Liver (tissue), 9 donors: ENCODE results near the gene ID3. TPM values are rescaled to one million over a fixed set of nuclear protein-coding genes. Genes with fewer than 3 reads are reported as not detected.

Experiments used
- DNase-seq: peaks from one replicate; pipeline ENCODE4 v3.0.0-alpha.2; 2017; ENCODE audit warnings: low spot score
- H3K27ac ChIP-seq, 2 donors: one replicate each; pipeline ENCODE4 v1.7.0; 2013; ENCODE audit warnings: inconsistent platforms in 2 of 2, low read length in 2 of 2, control low read depth in 1 of 2, low read depth in 1 of 2, mild to moderate bottlenecking in 1 of 2
- H3K27me3 ChIP-seq, 4 donors: one replicate each; pipeline versions ENCODE4 v1.6.1 to v1.7.0; 2013; ENCODE audit warnings: low read length in 3 of 4, inconsistent platforms in 1 of 4, mild to moderate bottlenecking in 1 of 4, moderate library complexity in 1 of 4; ENCODE audit not compliant: control insufficient read depth in 4 of 4, insufficient read depth in 4 of 4
- H3K36me3 ChIP-seq, 4 donors: one replicate each; pipeline versions ENCODE4 v1.6.1 to v1.7.0; 2013; ENCODE audit warnings: low read length in 3 of 4, mild to moderate bottlenecking in 3 of 4, low read depth in 1 of 4, moderate library complexity in 1 of 4; ENCODE audit not compliant: control insufficient read depth in 4 of 4, insufficient read depth in 3 of 4
- H3K4me1 ChIP-seq, 4 donors: one replicate each; pipeline versions ENCODE4 v1.6.1 to v1.7.0; 2013; ENCODE audit warnings: low read length in 3 of 4, mild to moderate bottlenecking in 3 of 4, moderate library complexity in 1 of 4; ENCODE audit not compliant: control insufficient read depth in 4 of 4, insufficient read depth in 4 of 4
- H3K4me3 ChIP-seq, 3 donors: one replicate each; pipeline versions ENCODE4 v1.6.1 to v1.7.0; 2013; ENCODE audit warnings: low read length in 3 of 3, control low read depth in 1 of 3, low read depth in 1 of 3, mild to moderate bottlenecking in 1 of 3
- H3K9ac ChIP-seq, 2 donors: one replicate each; pipeline ENCODE4 v1.7.0; 2013; ENCODE audit warnings: low read length in 2 of 2, mild to moderate bottlenecking in 2 of 2, moderate library complexity in 2 of 2, control low read depth in 1 of 2, low read depth in 1 of 2
- H3K9me3 ChIP-seq, 4 donors: one replicate each; pipeline versions ENCODE4 v1.6.1 to v1.7.0; 2013; ENCODE audit warnings: low read length in 3 of 4; ENCODE audit not compliant: control insufficient read depth in 4 of 4
- GABPA ChIP-seq, 2 donors: IDR thresholded peaks in 1 of 2; conservative IDR thresholded peaks in 1 of 2; 2 replicates each; pipeline ENCODE4 v1.6.1; 2016; ENCODE audit warnings: antibody characterized with exemption in 2 of 2, mild to moderate bottlenecking in 1 of 2, moderate library complexity in 1 of 2
- HNF4A ChIP-seq, 2 donors: conservative IDR thresholded peaks; 2 replicates each; pipeline ENCODE4 v1.6.1; 2016; ENCODE audit warnings: antibody characterized with exemption in 2 of 2, mild to moderate bottlenecking in 2 of 2
- RAD21 ChIP-seq, 2 donors: IDR thresholded peaks; 2 replicates each; pipeline ENCODE4 v1.6.1; 2016; ENCODE audit warnings: antibody characterized with exemption in 2 of 2, mild to moderate bottlenecking in 2 of 2
- RXRA ChIP-seq, 2 donors: IDR thresholded peaks; 2 replicates each; pipeline ENCODE4 v1.6.1; 2017 to 2018; ENCODE audit warnings: antibody characterized with exemption in 2 of 2, mild to moderate bottlenecking in 1 of 2
- SP1 ChIP-seq: IDR thresholded peaks from 2 replicates; pipeline ENCODE4 v1.6.1; 2018; ENCODE audit warnings: antibody characterized with exemption, mild to moderate bottlenecking
- TAF1 ChIP-seq: conservative IDR thresholded peaks from 2 replicates; pipeline ENCODE4 v1.6.1; 2016; ENCODE audit warnings: antibody characterized with exemption, mild to moderate bottlenecking
- YY1 ChIP-seq: IDR thresholded peaks from 2 replicates; pipeline ENCODE4 v1.6.1; 2016; ENCODE audit warnings: antibody characterized with exemption, mild to moderate bottlenecking
- WGBS: extraction: QIAGEN DNeasy Blood & Tissue Kit; methylation state at CpG from one replicate; pipeline ENCODE4 v1.1.7; 2013; 5-methylcytosine and 5-hydroxymethylcytosine counted together
- polyA plus RNA-seq, 2 donors: library from polyadenylated mRNA; stranded (reverse) in 1 of 2; unstranded in 1 of 2; fragments of 200-250 nt in 1 of 2; fragments of >200 nt in 1 of 2; fragmentation: Nextera tagmentation in 1 of 2; extraction: Ambion mirVana in 1 of 2; gene quantifications; one replicate each; pipeline versions ENCODE4 v1.2.1 to v1.2.3, GENCODE V29; 2013 to 2015
- total RNA-seq, 2 donors: library from RNA; depleted of rRNA; stranded (reverse); fragments of >200 nt; gene quantifications; one replicate each; pipeline ENCODE4 v1.2.3, GENCODE V29; 2014
- TF ChIP-seq, protein P1 (sequence below): IDR thresholded peaks from 2 replicates; pipeline ENCODE4 v1.6.1; 2016; ENCODE audit warnings: antibody characterized with exemption
- TF ChIP-seq, protein P2 (sequence below): fragments of 150-350 bp; IDR thresholded peaks from 2 replicates; pipeline ENCODE4 v1.5.1; 2017; ENCODE audit warnings: improper control_type of control experiment, low read depth, low read length; ENCODE audit not compliant: missing input control
- TF ChIP-seq, protein P3 (sequence below): IDR thresholded peaks from 2 replicates; pipeline ENCODE4 v1.6.1; 2016; ENCODE audit warnings: antibody characterized with exemption, mild to moderate bottlenecking
- TF ChIP-seq, protein P4 (sequence below): IDR thresholded peaks from 2 replicates; pipeline ENCODE4 v1.6.1; 2016; ENCODE audit warnings: antibody characterized with exemption
- TF ChIP-seq, protein P5 (sequence below): IDR thresholded peaks from 2 replicates; pipeline ENCODE4 v1.6.1; 2016; ENCODE audit warnings: antibody characterized with exemption
- donor health status: healthy.
- donor health status: healthy.
- donor health status: healthy.
- donor health status: healthy.
- donor health status: healthy.

ID3 gene
- total and polyA plus RNA-seq, 4 donors, result 21.6 to 42.6 (median 37.9) TPM

DNA sequence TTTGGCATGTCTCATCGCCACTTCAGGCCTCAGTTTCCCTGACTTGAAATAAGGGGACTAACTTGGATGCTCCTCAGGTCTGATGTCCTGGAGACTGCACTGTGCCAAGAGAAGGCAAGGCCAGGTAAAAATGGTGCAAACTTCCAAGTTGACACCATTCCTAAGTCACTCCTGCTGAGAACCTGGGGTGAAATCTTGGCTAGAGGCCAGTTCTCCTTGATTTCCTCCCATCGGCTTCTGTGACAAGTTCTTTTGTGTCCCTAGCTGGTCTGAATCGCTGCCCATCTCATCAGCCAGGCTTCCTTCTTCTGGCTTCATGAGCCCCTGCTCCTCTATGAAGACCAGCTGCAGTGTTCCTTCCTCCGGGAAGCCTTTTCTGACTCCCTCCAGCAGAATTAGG lies 48.6 kb upstream of the ID3 start:
- Histone ChIP-seq H3K4me3 (no peak overlapping the region), H3K4me1 (no peaks in the 10 kb centered on the region), H3K9ac (no peak overlapping the region), H3K9me3 (no peaks in the 10 kb centered on the region), H3K36me3 (no peaks in the 10 kb centered on the region), H3K27me3 (no peaks in the 10 kb centered on the region), H3K27ac (no peak overlapping the region)
- no peak for DNase-seq
- no peak for TF ChIP-seq RXRA (IDR thresholded peaks at IDR 0.05)
- 74% methylated on average over 4 of the region's 4 CpGs for WGBS

DNA sequence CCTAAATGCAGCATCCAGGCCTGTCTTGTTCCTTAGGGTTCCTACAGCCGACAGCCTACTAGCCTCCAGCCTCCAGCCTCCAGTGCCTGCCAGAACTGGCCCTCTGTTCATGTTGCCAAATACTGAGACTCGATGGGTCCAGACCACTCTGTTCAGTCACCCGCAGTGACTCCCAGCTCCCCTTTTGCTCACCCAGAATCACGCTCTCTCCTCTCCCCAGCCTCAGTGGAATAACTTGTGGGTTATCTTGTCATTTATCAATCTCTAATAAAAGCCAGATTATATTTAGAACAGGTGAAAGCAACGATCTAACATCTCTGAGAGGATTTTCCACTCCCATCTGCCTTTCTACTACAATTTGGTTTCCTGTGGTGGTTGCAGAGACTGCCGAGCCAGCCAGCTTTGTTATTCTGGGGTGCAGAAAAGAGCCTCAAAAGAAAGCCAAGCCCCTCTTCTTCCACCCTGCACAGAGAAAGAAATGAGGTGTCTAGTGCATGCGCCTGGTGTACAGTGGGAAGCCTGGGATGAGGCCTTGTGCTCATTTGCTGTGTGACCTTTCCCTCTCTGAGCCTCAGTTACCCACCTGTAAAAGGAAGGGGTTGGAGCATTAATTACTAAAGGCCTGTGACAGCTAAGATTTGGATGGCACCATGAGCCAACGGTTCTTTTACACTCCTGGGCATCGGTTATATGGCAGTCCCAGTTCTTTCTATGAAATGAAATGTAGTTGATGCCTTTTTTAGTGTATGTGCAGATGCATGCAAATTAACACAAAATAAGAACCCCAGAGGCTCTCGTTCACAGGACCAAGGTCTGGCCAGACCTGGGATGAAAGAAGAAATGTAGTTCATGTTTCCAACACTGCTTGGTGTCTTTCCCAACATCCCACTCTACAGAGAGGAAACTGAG lies 42.9 kb upstream of the ID3 start:
- Histone ChIP-seq H3K36me3 (no peaks in the 10 kb centered on the region), H3K4me1 (no peaks in the 10 kb centered on the region), H3K9me3 (no peaks in the 10 kb centered on the region), H3K4me3 (no peak overlapping the region), H3K27me3 (no peaks in the 10 kb centered on the region), H3K27ac (no peak overlapping the region), H3K9ac (no peak overlapping the region)
- DNase-seq, result no peak
- TF ChIP-seq YY1 (no peak), SP1 (no peak), RAD21 (IDR thresholded peaks at IDR 0.05) (no peak), RXRA (IDR thresholded peaks at IDR 0.05) (no peak)
- TF ChIP-seq, protein P1, sequence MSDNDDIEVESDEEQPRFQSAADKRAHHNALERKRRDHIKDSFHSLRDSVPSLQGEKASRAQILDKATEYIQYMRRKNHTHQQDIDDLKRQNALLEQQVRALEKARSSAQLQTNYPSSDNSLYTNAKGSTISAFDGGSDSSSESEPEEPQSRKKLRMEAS, result no peak
- TF ChIP-seq, protein P2, sequence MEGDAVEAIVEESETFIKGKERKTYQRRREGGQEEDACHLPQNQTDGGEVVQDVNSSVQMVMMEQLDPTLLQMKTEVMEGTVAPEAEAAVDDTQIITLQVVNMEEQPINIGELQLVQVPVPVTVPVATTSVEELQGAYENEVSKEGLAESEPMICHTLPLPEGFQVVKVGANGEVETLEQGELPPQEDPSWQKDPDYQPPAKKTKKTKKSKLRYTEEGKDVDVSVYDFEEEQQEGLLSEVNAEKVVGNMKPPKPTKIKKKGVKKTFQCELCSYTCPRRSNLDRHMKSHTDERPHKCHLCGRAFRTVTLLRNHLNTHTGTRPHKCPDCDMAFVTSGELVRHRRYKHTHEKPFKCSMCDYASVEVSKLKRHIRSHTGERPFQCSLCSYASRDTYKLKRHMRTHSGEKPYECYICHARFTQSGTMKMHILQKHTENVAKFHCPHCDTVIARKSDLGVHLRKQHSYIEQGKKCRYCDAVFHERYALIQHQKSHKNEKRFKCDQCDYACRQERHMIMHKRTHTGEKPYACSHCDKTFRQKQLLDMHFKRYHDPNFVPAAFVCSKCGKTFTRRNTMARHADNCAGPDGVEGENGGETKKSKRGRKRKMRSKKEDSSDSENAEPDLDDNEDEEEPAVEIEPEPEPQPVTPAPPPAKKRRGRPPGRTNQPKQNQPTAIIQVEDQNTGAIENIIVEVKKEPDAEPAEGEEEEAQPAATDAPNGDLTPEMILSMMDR, result no peak
- 88% methylated on average over 10 of the region's 10 CpGs for WGBS

DNA sequence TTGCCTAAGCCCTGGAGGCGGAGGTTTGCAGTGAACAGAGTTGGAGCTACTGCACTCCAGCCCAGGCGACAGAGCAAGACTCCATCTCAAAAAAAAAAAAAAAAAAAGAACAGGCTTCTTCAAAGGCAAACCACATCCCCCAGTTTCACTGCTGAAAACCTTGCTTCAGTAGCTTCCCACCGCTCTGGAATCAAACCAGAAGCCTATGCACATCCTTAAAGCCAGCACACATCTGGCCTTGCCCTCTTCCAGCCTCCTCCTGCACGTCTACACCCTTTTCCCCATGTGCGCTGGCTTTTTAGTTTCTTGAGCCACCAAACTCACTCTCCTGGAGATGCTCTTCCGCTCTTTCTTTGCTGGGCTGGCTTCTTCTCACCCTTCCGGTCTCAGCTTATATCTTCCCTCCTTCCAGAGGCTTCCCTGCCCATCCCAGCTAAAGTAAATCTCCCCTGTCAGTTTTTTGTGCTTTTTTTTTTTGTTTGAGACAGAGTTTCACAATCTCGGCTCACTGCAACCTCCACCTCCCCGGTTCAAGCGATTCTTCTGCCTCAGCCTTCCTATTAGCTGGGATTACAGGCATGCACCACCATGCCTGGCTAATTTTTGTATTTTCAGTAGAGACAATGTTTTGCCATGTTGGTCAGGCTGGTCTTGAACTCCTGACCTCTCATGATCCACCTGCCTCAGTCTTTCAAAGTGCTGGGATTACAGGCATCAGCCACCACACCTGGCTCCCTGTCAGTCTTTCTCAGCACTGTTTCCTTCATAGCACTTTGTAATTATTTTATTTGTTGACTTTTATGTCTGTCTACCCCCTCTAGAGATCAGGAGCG lies 42.0 kb upstream of the ID3 start:
- Histone ChIP-seq H3K36me3 (no peaks in the 10 kb centered on the region), H3K27ac (no peak overlapping the region), H3K4me1 (no peaks in the 10 kb centered on the region), H3K27me3 (no peaks in the 10 kb centered on the region), H3K9ac (no peak overlapping the region), H3K4me3 (no peak overlapping the region), H3K9me3 (no peaks in the 10 kb centered on the region)
- DNase-seq, result no peak
- 77% methylated on average over 11 of the region's 11 CpGs for WGBS
- TF ChIP-seq, protein P3, sequence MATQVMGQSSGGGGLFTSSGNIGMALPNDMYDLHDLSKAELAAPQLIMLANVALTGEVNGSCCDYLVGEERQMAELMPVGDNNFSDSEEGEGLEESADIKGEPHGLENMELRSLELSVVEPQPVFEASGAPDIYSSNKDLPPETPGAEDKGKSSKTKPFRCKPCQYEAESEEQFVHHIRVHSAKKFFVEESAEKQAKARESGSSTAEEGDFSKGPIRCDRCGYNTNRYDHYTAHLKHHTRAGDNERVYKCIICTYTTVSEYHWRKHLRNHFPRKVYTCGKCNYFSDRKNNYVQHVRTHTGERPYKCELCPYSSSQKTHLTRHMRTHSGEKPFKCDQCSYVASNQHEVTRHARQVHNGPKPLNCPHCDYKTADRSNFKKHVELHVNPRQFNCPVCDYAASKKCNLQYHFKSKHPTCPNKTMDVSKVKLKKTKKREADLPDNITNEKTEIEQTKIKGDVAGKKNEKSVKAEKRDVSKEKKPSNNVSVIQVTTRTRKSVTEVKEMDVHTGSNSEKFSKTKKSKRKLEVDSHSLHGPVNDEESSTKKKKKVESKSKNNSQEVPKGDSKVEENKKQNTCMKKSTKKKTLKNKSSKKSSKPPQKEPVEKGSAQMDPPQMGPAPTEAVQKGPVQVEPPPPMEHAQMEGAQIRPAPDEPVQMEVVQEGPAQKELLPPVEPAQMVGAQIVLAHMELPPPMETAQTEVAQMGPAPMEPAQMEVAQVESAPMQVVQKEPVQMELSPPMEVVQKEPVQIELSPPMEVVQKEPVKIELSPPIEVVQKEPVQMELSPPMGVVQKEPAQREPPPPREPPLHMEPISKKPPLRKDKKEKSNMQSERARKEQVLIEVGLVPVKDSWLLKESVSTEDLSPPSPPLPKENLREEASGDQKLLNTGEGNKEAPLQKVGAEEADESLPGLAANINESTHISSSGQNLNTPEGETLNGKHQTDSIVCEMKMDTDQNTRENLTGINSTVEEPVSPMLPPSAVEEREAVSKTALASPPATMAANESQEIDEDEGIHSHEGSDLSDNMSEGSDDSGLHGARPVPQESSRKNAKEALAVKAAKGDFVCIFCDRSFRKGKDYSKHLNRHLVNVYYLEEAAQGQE, result no peak
- TF ChIP-seq, protein P4, sequence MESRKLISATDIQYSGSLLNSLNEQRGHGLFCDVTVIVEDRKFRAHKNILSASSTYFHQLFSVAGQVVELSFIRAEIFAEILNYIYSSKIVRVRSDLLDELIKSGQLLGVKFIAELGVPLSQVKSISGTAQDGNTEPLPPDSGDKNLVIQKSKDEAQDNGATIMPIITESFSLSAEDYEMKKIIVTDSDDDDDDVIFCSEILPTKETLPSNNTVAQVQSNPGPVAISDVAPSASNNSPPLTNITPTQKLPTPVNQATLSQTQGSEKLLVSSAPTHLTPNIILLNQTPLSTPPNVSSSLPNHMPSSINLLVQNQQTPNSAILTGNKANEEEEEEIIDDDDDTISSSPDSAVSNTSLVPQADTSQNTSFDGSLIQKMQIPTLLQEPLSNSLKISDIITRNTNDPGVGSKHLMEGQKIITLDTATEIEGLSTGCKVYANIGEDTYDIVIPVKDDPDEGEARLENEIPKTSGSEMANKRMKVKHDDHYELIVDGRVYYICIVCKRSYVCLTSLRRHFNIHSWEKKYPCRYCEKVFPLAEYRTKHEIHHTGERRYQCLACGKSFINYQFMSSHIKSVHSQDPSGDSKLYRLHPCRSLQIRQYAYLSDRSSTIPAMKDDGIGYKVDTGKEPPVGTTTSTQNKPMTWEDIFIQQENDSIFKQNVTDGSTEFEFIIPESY, result no peak
- TF ChIP-seq TAF1 (no peak), HNF4A (conservative IDR thresholded peaks at IDR 0.05) (no peak), GABPA (IDR thresholded peaks at IDR 0.05 in 1 of 2, conservative IDR thresholded peaks at IDR 0.05 in 1 of 2) (no peak), SP1 (no peak), RXRA (IDR thresholded peaks at IDR 0.05) (no peak)
- TF ChIP-seq, protein P2, result no peak
- TF ChIP-seq, protein P5, sequence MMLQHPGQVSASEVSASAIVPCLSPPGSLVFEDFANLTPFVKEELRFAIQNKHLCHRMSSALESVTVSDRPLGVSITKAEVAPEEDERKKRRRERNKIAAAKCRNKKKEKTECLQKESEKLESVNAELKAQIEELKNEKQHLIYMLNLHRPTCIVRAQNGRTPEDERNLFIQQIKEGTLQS, result no peak
- TF ChIP-seq, protein P1, result no peak
